Erythroblast (primary cell): ENCODE measurements around the gene TNIK.

Experiments
- GATA1 ChIP-seq: IDR thresholded peaks from 2 replicates; pipeline ENCODE4 v1.6.1; 2011; ENCODE audit warnings: low read depth, mild to moderate bottlenecking, control low read depth, low read length, moderate library complexity
- POLR2A ChIP-seq: IDR thresholded peaks from 2 replicates; pipeline ENCODE4 v1.6.1; 2011; ENCODE audit warnings: mild to moderate bottlenecking, low read length

DNA sequence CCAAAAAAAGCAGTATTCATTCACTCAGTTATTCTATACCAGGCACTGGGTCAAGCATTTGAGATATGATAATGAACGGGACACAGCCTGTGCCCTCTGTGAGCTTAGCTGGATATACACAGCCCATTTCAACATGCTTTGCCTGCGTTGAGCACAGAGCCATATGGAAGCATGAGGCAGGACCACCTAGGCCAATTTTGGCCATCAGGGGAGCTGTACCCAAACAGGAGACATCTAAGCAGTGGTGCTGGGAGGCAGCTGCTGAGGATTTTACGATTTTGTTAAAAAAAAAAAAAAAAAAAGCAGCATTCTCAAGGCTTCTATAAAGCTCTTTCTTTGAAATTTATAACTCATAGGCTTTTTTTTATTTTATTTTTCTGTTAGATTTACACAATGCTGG, 346.5 kb downstream of the TNIK start:
- TF ChIP-seq POLR2A = no peak
- no peak for TF ChIP-seq GATA1
